ENCODE data around the gene SMAD7.

SMAD7 gene

GRCh38 chr18:48893608-48894600, 56.9 kb downstream of the SMAD7 start:
- no peak for DNase-seq (ENCODE audit: low read depth)

GRCh38 chr18:48893061-48893607, 57.6 kb downstream of the SMAD7 start:
- no peak for DNase-seq (ENCODE audit: low read depth)

DNA sequence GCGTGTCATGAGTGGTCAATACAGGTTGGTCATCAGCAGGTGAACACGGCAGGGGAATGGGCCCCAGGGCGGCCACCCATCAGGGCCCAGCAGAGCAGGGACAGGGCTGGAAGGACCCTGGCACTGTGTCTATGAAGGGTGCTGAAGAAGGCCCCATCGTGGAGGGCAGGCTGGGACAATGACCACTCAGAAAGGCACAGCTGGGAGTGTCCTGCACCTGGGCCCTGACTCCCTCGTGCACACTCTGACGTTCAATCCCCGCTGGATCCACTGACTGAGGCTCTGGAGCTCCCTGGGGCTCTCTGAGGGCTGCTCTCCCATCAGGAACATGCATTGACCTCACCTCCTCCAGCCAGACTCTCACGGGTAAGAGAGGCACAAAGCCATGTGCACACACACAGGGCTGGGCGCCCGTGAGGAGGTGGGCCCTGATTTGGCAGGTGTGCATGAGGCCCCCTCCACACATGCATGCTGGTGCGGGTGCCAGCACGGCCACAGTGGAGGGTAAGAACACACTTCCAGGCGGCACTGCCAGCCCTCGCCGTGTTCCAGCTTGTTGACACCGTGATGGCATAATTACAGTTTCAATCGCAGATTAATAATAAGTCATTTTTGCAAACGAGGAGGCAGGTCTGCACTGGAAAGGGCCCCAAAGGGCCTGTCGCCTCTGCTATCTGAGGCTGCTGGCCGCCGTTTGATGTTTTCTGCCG, 58.5 kb downstream of the SMAD7 start:
- DNase-seq (ENCODE audit: low read depth), result no peak

DNA sequence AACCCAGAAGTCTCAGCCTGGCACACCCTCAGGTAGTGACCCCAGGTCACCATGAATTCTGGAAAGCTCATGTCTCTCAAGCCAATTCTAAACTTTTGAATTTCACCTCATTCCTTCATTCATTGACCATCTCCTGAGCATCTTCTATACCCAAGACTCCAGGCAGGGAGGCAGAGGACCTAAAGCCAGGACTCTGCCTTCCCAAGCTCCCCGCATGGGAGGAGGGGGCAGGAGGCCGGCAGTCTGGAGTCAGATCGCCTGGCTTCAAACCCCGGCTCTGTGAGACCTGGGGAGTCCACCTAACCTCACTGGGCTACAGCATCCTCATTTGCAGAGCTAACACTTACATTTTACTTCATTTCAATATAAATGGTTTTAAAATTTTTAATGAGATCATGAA, 59.0 kb downstream of the SMAD7 start:
- no peak for DNase-seq (ENCODE audit: low read depth)

DNA sequence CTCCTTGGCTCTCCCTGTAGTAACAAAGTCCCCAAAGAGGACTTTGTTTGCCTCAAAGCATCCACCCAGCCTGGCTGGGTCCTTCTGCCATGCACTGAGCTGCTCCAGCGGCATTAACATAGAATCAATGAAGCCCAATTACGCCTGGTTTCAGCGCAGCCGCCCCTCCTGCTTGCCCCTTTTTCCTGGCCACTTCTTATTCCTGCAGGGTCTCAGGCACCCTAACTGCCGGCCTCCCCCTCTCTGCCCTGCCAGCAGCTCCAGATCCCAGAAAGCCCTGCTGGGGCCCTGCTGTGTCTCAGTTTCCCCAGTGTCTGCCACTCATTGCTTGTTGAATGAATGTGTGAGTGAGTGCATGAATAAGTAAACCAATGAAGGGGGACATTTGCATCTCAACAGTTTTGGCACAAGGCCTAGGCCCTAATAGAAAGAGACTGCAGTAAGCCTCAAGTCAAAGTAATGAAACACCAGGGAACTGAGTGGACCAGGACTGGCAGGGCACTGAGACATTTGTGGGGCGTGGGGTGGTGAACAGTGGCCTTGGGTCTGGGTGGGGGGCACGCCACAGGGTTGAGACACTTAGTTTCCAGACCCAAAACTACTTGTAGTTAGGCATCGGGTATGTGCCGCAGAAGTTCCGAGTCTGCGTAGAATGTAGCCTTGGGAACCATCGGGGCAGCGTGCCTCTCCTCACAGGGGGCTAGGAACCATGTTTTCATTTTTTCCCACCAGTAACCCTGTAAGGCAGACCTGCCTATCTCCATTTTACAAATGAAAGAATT, 60.6 kb downstream of the SMAD7 start:
- no peak for DNase-seq (ENCODE audit: low read depth)

DNA sequence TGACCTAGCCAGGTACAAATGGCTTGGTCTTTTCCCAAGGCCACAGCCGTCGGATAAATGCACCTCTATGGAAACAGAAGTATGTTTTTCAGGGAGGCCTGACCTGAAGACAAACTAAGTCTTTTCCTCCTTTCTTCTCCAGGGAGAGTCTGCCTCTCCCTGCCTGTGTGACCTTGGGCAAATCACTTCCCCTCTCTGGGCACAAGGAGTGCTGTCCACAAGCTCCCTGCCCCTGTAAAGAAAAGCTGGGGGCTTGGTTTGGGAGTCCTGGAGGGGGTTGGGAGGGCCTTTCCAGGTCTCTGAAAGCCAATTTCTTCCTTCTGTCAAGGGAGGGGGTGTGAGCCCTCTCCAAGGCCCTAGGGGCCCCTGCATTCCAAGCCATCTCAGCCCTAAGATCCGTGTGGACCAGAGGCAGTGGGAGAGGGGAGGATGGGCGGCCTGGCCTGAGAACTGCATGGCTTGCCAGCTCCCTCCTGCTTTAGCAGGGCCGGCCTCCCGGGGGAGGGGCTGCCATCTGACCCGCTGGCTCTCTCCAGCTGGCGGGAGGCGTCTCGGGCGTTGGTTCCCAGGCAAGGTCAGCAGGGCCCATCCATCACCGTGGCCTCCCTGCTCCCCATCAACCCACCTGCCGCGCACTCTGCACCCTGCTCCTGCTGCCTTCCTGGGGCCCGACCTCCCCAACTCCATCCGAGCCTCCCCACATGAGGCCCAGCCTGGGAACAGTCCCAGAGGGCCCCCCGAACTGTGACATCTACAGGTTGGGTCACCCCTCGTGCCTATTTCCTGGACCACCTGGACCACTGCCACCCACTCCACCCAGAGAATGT, 61.4 kb downstream of the SMAD7 start:
- DNase-seq (ENCODE audit: low read depth), result no peak

- DNase-seq (ENCODE audit: low read depth), result no peak
Observed at GRCh38 chr18:48888773-48889080, 62.0 kb downstream of the SMAD7 start.

DNA sequence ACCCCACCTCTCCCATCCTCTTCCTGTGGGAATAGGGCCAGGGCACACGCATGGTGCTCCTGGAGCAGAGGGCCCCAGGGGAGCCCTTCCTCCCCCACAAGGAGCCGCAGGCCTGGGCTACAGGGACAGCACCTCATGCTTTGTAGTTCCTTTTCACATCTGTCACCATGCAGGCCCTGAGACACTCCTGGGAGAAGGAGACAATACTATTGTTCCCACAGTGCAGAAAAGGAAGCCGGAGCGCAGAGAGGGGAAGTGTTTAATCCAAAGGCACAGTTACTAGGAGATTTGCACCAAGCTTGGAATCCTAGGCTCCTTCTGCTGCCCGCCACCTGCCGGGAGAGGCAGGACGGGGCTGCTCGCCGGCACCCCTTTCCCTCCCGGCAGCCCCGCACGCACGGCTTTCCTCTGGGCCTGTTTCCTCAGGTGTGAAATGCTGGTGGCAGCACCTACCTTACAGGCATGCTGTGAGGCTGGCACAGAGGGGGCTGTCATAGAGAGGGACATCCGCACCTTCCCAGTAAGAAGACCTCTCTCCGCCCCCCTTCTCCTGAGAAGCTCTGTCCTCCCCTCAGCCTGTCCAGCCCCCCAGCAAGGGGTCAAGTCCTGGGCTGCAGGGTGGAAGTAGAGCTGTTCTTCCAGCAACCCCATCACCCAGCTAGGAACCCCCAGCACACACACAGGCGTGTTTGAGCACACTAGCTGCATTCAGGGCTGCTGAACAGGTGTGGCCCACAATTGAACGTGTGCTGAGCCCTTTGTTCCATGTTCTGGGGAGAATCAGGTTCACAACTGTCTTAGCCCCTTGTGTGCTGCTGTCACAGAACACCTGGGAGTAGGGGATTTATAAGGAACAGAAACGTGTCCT, 62.6 kb downstream of the SMAD7 start:
- DNase-seq (ENCODE audit: low read depth), result no peak

GRCh38 chr18:48887294-48887904, 63.4 kb downstream of the SMAD7 start:
- no peak for DNase-seq (ENCODE audit: low read depth)

- DNase-seq (ENCODE audit: low read depth), result no peak
Observed at GRCh38 chr18:48886520-48887293, 64.1 kb downstream of the SMAD7 start.

- DNase-seq (ENCODE audit: low read depth), result no peak
Observed at GRCh38 chr18:48885924-48886400, 64.8 kb downstream of the SMAD7 start.

DNA sequence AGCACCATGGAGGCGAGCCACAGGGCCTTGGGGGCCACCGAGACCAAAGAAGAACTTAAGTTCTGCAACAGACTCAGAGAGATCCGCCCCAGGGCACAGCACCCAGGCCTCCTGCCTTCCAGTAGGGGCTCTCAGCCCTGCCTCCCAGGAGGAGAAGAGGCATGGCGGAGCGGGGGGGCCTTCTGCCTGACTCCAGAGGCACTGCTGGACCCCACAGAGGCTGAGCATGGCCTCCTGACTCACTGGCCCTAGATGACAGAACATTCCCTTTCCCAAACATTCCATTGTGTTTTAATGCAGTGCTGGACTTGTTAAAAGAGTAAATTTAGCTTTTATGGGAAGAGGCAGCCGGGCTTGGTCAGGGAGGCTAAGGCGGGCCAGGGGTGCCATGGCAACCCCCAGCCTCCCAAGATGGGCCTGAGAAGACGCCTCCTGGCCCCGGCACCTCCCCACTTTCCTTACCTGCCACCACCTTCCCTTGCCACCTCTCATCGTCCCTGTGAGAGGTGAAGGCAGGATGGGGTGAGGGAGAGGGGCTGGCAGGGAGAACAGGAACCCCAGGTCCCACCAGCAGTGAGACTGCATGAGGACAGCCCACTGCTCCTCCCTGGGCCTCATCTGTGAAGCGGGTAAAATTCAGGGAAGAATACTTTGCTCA, 65.4 kb downstream of the SMAD7 start:
- no peak for DNase-seq (ENCODE audit: low read depth)

- no peak for DNase-seq (ENCODE audit: low read depth)
Observed at GRCh38 chr18:48884771-48885170, 66.0 kb downstream of the SMAD7 start.

GRCh38 chr18:48884306-48884705, 66.5 kb downstream of the SMAD7 start:
- no peak for DNase-seq (ENCODE audit: low read depth)

- DNase-seq (ENCODE audit: low read depth), result no peak
Observed at GRCh38 chr18:48882379-48882778, 68.4 kb downstream of the SMAD7 start.

GRCh38 chr18:48880931-48881330, 69.8 kb downstream of the SMAD7 start:
- no peak for DNase-seq (ENCODE audit: low read depth)

GRCh38 chr18:48879008-48879431, 71.7 kb downstream of the SMAD7 start:
- DNase-seq (ENCODE audit: low read depth), result no peak

GRCh38 chr18:48878471-48878870, 72.3 kb downstream of the SMAD7 start:
- no peak for DNase-seq (ENCODE audit: low read depth)

Data from fibroblast of gingiva (primary cell).